ENCODE measurements around the gene PPP2CA. TPM values are rescaled to one million over a fixed set of nuclear protein-coding genes. Genes with fewer than 3 reads are reported as not detected.

The PPP2CA gene
- total and polyA plus RNA-seq, 2 of the 8 experiments (the other 6 are each of a cell fraction or from before 2014, with no cell fraction given): 75.0 to 205 TPM

GRCh38 chr5:134175921-134176510, 49.9 kb downstream of the PPP2CA start (continued):
- no peak for TF ChIP-seq RFX5 (IDR thresholded peaks at IDR 0.05; ENCODE audit: borderline replicate concordance, low read depth, low read length)
- TF ChIP-seq BRCA1 (IDR thresholded peaks at IDR 0.05; ENCODE audit: low read depth, low read length): no peak
- no peak for TF ChIP-seq EZH2 (IDR thresholded peaks at IDR 0.05; ENCODE audit: low read depth, low read length, severe bottlenecking)
- no peak for TF ChIP-seq JUND (IDR thresholded peaks at IDR 0.05; ENCODE audit: low read length)
- TF ChIP-seq CTCF (IDR thresholded peaks at IDR 0.05; ENCODE audit: control extremely low read depth in 1 of 3, insufficient read depth in 1 of 3, low read depth in 1 of 3, low read length in 3 of 3): no peak
- TF ChIP-seq PHF8 (conservative IDR thresholded peaks at IDR 0.05; ENCODE audit: low read depth, low read length): no peak
- no peak for TF ChIP-seq CREB1 (IDR thresholded peaks at IDR 0.05)
